GM18951 (cell line): ENCODE data around the gene DYDC2.
"Not testable (repeated sequence)": the region's sequence is repeated elsewhere in the genome, so short reads cannot be mapped to it uniquely, and the experiment has no call there.

Experiments
- POLR2A ChIP-seq: IDR thresholded peaks from 4 replicates; pipeline ENCODE4 v1.6.1; 2011; ENCODE audit warnings: mild to moderate bottlenecking; ENCODE audit not compliant: insufficient read length, insufficient read depth; ENCODE audit errors: extremely low read depth
- in situ Hi-C: fragments of 300-500 bp; cut with MboI; formaldehyde crosslinking; loops from one replicate; pipeline ENCODE4 v1.12.0; 2022; ENCODE audit warnings: low sequenced_read_pairs, mixed read lengths, inconsistent platforms; ENCODE audit not compliant: unreplicated experiment

The DYDC2 gene

GRCh38 chr10:80411267-80411668 is 54.7 kb downstream of the DYDC2 start:
- TF ChIP-seq POLR2A: no peak
- in situ Hi-C loops: no loop called here

- in situ Hi-C loops: no loop called here
- no peak for TF ChIP-seq POLR2A
Observed at GRCh38 chr10:80411681-80412220, 55.2 kb downstream of the DYDC2 start.

GRCh38 chr10:80412486-80412885 is 55.9 kb downstream of the DYDC2 start:
- no peak for TF ChIP-seq POLR2A
- in situ Hi-C loops: no loop called here

GRCh38 chr10:80413271-80413996 is 56.9 kb downstream of the DYDC2 start:
- TF ChIP-seq POLR2A: no peak
- in situ Hi-C loops: no loop called here

GRCh38 chr10:80414142-80414895 is 57.7 kb downstream of the DYDC2 start:
- no peak for TF ChIP-seq POLR2A
- in situ Hi-C loops: no loop called here

- in situ Hi-C loops: no loop called here
- TF ChIP-seq POLR2A: no peak
Observed at GRCh38 chr10:80415734-80416478, 59.3 kb downstream of the DYDC2 start.

GRCh38 chr10:80416479-80417098 is 60.0 kb downstream of the DYDC2 start:
- in situ Hi-C loops: no loop called here
- TF ChIP-seq POLR2A: no peak

- in situ Hi-C loops: not testable (repeated sequence)
Observed at GRCh38 chr10:80417256-80417655, 60.7 kb downstream of the DYDC2 start.
